HG03469 (cell line): ENCODE measurements around the gene XPO4.

Experiments
- ATAC-seq: cut with Tn5 transposase; IDR thresholded peaks from one replicate; pipeline ENCODE4 v1.9.1; 2021; ENCODE audit warnings: mild to moderate bottlenecking, moderate library complexity, moderate number of reproducible peaks; ENCODE audit not compliant: unreplicated experiment

XPO4 gene

GRCh38 chr13:20831254-20831653 is 71.3 kb downstream of the XPO4 start:
- ATAC-seq = no peak

- ATAC-seq = no peak
Measured at GRCh38 chr13:20828539-20829364, 73.8 kb downstream of the XPO4 start.

GRCh38 chr13:20826843-20827560 is 75.5 kb downstream of the XPO4 start:
- no peak for ATAC-seq

GRCh38 chr13:20826301-20826700 is 76.2 kb downstream of the XPO4 start:
- ATAC-seq = no peak

- ATAC-seq = no peak
Measured at GRCh38 chr13:20825477-20825875, 77.1 kb downstream of the XPO4 start.

- no peak for ATAC-seq
Measured at GRCh38 chr13:20824762-20825476, 77.6 kb downstream of the XPO4 start.

GRCh38 chr13:20823071-20823470 is 79.5 kb downstream of the XPO4 start:
- no peak for ATAC-seq

- ATAC-seq = no peak
Measured at GRCh38 chr13:20822406-20822805, 80.1 kb downstream of the XPO4 start.

GRCh38 chr13:20819715-20820114 is 82.8 kb downstream of the XPO4 start:
- no peak for ATAC-seq

- no peak for ATAC-seq
Measured at GRCh38 chr13:20815464-20815863, 87.1 kb downstream of the XPO4 start.

- ATAC-seq = no peak
Measured at GRCh38 chr13:20814224-20814910, 88.2 kb downstream of the XPO4 start.

- ATAC-seq = no peak
Measured at GRCh38 chr13:20812890-20813289, 89.7 kb downstream of the XPO4 start.

- no peak for ATAC-seq
Measured at GRCh38 chr13:20810808-20811207, 91.7 kb downstream of the XPO4 start.

GRCh38 chr13:20808874-20809273 is 93.7 kb downstream of the XPO4 start:
- ATAC-seq = no peak

- ATAC-seq = no peak
Measured at GRCh38 chr13:20803180-20803965, 99.2 kb downstream of the XPO4 start.

GRCh38 chr13:20801707-20802106 is 100.8 kb downstream of the XPO4 start:
- ATAC-seq = no peak

- ATAC-seq = no peak
Measured at GRCh38 chr13:20799726-20800416, 102.7 kb downstream of the XPO4 start.

- no peak for ATAC-seq
Measured at GRCh38 chr13:20798027-20798426, 104.5 kb downstream of the XPO4 start.

- no peak for ATAC-seq
Measured at GRCh38 chr13:20796791-20797508, 105.6 kb downstream of the XPO4 start.
